Measurements from ENCODE around the gene GNB1L. TPM values are rescaled to one million over a fixed set of nuclear protein-coding genes. Genes with fewer than 3 reads are reported as not detected.

GNB1L gene
- total and polyA plus RNA-seq, 9 of the 15 experiments (the other 6 are each of a cell fraction or from before 2014, with no cell fraction given) = 0.56 to 50.5 (median 10.2) TPM

GRCh38 chr22:19843107-19843856 is 11.4 kb downstream of the GNB1L start:
- Histone ChIP-seq H3K9me3 (replicated peaks; ENCODE audit: control insufficient read depth, insufficient read depth, low read depth, low read length) (peaks cover 5% of the 10 kb centered on the region; the same call in 1 of the 2 replicates), H3K27me3 (ENCODE audit: control insufficient read depth in 2 of 2, insufficient read depth in 2 of 2, low read length in 2 of 2) (no peaks in the 10 kb centered on the region), H3K27ac (ENCODE audit: extremely low read depth, low read depth, low read length) (no peak overlapping the region), H3K9ac (ENCODE audit: insufficient read depth in 1 of 2, low read depth in 2 of 2, low read length in 2 of 2) (peak overlapping the region in 1 of 2 experiments; percentile 53; a peak in 2 of 4 replicates), H3K4me1 (replicated peaks in 1 of 2; ENCODE audit: control insufficient read depth in 2 of 2, insufficient read depth in 2 of 2, low read length in 2 of 2) (peaks cover 0 to 43% of the 10 kb centered on the region in 2 experiments; a peak in 2 of 5 replicates), H3K79me2 (ENCODE audit: control insufficient read depth, insufficient read depth, low read length) (peaks cover 4% of the 10 kb centered on the region), H4K20me1 (replicated peaks; ENCODE audit: control insufficient read depth, insufficient read depth, low read length) (peaks cover 35% of the 10 kb centered on the region), H3K4me2 (ENCODE audit: insufficient read depth, low read length) (no peak overlapping the region), H2AFZ (ENCODE audit: low read depth, low read length) (no peak overlapping the region), H3K36me3 (ENCODE audit: control insufficient read depth, insufficient read depth, low read length) (peaks cover 13% of the 10 kb centered on the region), H3K9me1 (ENCODE audit: control insufficient read depth, insufficient read depth, low read length) (peaks cover 4% of the 10 kb centered on the region), H3K4me3 (no peak overlapping the region)
- intact Hi-C loops (cut with micrococcal nuclease) = no loop called here
- no peak for FAIRE-seq
- BruUV-seq (replicated peaks) = no TSS peak
- ATAC-seq = 0 out of 3 replicates have a peak, but pooled peaks have one; percentile 4
- WGBS (ENCODE audit: insufficient coverage, low coverage, missing lambda C conversion rate) = 75% methylated on average over 27 of the region's 27 CpGs
- CTCF ChIA-PET (ENCODE audit: low intra/inter-chr PET ratio) = interaction anchor here (0.6 kb wide), 1 partner anchor 13 kb away, joined by 3 read pairs; no protein-coding TSS in a partner anchor
- peak in 1 of 4 experiments; percentile 37 for DNase-seq (ENCODE audit: extremely low read depth in 1 of 4, low spot score in 3 of 4)
- POLR2A ChIA-PET = interaction anchor here (0.6 to 13.6 kb wide), 6 partner anchors 7 to 133 kb away, joined by 3 to 247 read pairs (median 32); partner anchors contain the start of genes GNB1L and RTL10
- in situ Hi-C loops (cut with MboI) = no loop called here
- TF ChIP-seq PKNOX1 (IDR thresholded peaks at IDR 0.05) = 0 out of 2 replicates have a peak, but pooled peaks have one; percentile 6
- no peak for TF ChIP-seq SIN3A (IDR thresholded peaks at IDR 0.05; ENCODE audit: borderline replicate concordance in 2 of 2, control insufficient read depth in 1 of 2, low read depth in 2 of 2, low read length in 2 of 2)
- 0 out of 2 replicates have a peak, but pooled peaks have one; percentile 1 for TF ChIP-seq SMC3 (conservative IDR thresholded peaks at IDR 0.05; ENCODE audit: insufficient read depth, low read depth, low read length)
- TF ChIP-seq USF2 (CRISPR knock-in tag; IDR thresholded peaks at IDR 0.05) = peak; percentile 37
- TF ChIP-seq FOXP1 (CRISPR knock-in tag; IDR thresholded peaks at IDR 0.05) = no peak
- no peak for TF ChIP-seq HSF4 (CRISPR knock-in tag; IDR thresholded peaks at IDR 0.05; ENCODE audit: borderline replicate concordance)
- TF ChIP-seq FOXK2 (conservative IDR thresholded peaks at IDR 0.05 in 1 of 2, IDR thresholded peaks at IDR 0.05 in 1 of 2; ENCODE audit: low read depth in 2 of 2) = no peak
- peak in 1 of 3 experiments; percentile 2 for TF ChIP-seq YY1 (IDR thresholded peaks at IDR 0.05; ENCODE audit: borderline replicate concordance in 1 of 3, control insufficient read depth in 1 of 3, extremely low read depth in 1 of 3, insufficient read depth in 3 of 3, insufficient read length in 1 of 3, insufficient replicate concordance in 2 of 3, low read depth in 1 of 3, low read length in 2 of 3)
- TF ChIP-seq POLR2AphosphoS2 (IDR thresholded peaks at IDR 0.05; ENCODE audit: low read length) = no peak
- TF ChIP-seq ELF2 (CRISPR knock-in tag; IDR thresholded peaks at IDR 0.05) = no peak
- peak; percentile 69 for TF ChIP-seq NFIC (IDR thresholded peaks at IDR 0.05)
- TF ChIP-seq PCBP1 (IDR thresholded peaks at IDR 0.05; ENCODE audit: low read depth, low read length, poor library complexity, severe bottlenecking) = no peak
- TF ChIP-seq ZNF507 (tag; conservative IDR thresholded peaks at IDR 0.05) = no peak
- TF ChIP-seq ZNF655 (CRISPR knock-in tag; IDR thresholded peaks at IDR 0.05) = no peak
